WTC11 (cell line): ENCODE data around the gene KRTAP4-6. TPM values are rescaled to one million over a fixed set of nuclear protein-coding genes. Genes with fewer than 3 reads are reported as not detected.

Source experiments
- ATAC-seq: fragments of 200-7000 bp; cut with Tn5 transposase; 2 replicates; pipeline ENCODE4 v1.10.0; 2021; ENCODE audit warnings: mild to moderate bottlenecking, moderate library complexity
- CTCF ChIA-PET: fragments of 300-600 bp; sonication (Branson Sonifier 250); formaldehyde crosslinking; loops from one replicate; lab custom pipeline; 2021; ENCODE audit warnings: antibody characterized with exemption; lab: Charles Lee
- POLR2A ChIA-PET: fragments of 350-600 bp; sonication (Branson Sonifier 250); formaldehyde crosslinking; loops from one replicate; lab custom pipeline; 2021; ENCODE audit warnings: antibody characterized with exemption; lab: Charles Lee
- DNase-seq: peaks from one replicate; pipeline ENCODE4 v3.0.0; 2021; ENCODE audit warnings: low spot score
- H3K27ac Mint-ChIP-seq: 2 replicates; pipeline ENCODE4 v1.8.0; 2021; ENCODE audit warnings: mixed read lengths
- H3K27me3 Mint-ChIP-seq: 2 replicates; pipeline ENCODE4 v1.8.0; 2021; ENCODE audit warnings: low read depth, mild to moderate bottlenecking, moderate library complexity, mixed read lengths
- H3K36me3 Mint-ChIP-seq: 2 replicates; pipeline ENCODE4 v1.8.0; 2021; ENCODE audit warnings: mixed read lengths
- H3K4me1 Mint-ChIP-seq: 2 replicates; pipeline ENCODE4 v1.8.0; 2022; ENCODE audit warnings: mixed read lengths
- H3K4me3 Mint-ChIP-seq: 2 replicates; pipeline ENCODE4 v1.8.0; 2021; ENCODE audit warnings: mild to moderate bottlenecking, moderate library complexity, mixed read lengths
- H3K9me3 Mint-ChIP-seq: 2 replicates; pipeline ENCODE4 v1.8.0; 2021; ENCODE audit warnings: mixed read lengths
- AFF4 ChIP-seq: sonication (generic); formaldehyde crosslinking; IDR thresholded peaks from 2 replicates; pipeline ENCODE4 v1.8.1; 2023; ENCODE audit warnings: mild to moderate bottlenecking, missing genetic modification reagents, borderline replicate concordance
- E2F1 ChIP-seq: sonication (generic); formaldehyde crosslinking; IDR thresholded peaks from 2 replicates; pipeline ENCODE4 v1.8.0; 2022; ENCODE audit warnings: mild to moderate bottlenecking, missing genetic modification reagents
- E2F4 ChIP-seq: sonication (generic); formaldehyde crosslinking; IDR thresholded peaks from 2 replicates; pipeline ENCODE4 v1.8.1; 2022; ENCODE audit warnings: low read depth, mild to moderate bottlenecking, moderate library complexity, missing genetic modification reagents, borderline replicate concordance
- E2F5 ChIP-seq: sonication (generic); formaldehyde crosslinking; IDR thresholded peaks from 2 replicates; pipeline ENCODE4 v1.8.1; 2022; ENCODE audit warnings: mild to moderate bottlenecking, moderate library complexity, missing genetic modification reagents
- FOXJ3 ChIP-seq: sonication (generic); formaldehyde crosslinking; IDR thresholded peaks from 2 replicates; pipeline ENCODE4 v1.9.0; 2021; ENCODE audit warnings: missing genetic modification reagents, mild to moderate bottlenecking, borderline replicate concordance
- FOXP4 ChIP-seq: sonication (generic); formaldehyde crosslinking; IDR thresholded peaks from 2 replicates; pipeline ENCODE4 v1.8.0; 2022; ENCODE audit warnings: mild to moderate bottlenecking, missing genetic modification reagents
- HMGXB4 ChIP-seq: sonication (generic); formaldehyde crosslinking; IDR thresholded peaks from 2 replicates; pipeline ENCODE4 v1.8.1; 2023; ENCODE audit warnings: mild to moderate bottlenecking, moderate library complexity, missing genetic modification reagents
- MLX ChIP-seq: sonication (generic); formaldehyde crosslinking; IDR thresholded peaks from 2 replicates; pipeline ENCODE4 v1.8.1; 2023; ENCODE audit warnings: mild to moderate bottlenecking, missing genetic modification reagents, moderate library complexity
- NFATC4 ChIP-seq: fragments of 250-450 bp; sonication (Bioruptor Pico); IDR thresholded peaks from 2 replicates; pipeline ENCODE4 v1.9.0; 2021; ENCODE audit warnings: mild to moderate bottlenecking
- SMAD4 ChIP-seq: sonication (generic); formaldehyde crosslinking; IDR thresholded peaks from 2 replicates; pipeline ENCODE4 v1.8.0; 2022; ENCODE audit warnings: mild to moderate bottlenecking, missing genetic modification reagents
- SOX15 ChIP-seq: fragments of 250-450 bp; sonication (Bioruptor Pico); IDR thresholded peaks from 2 replicates; pipeline ENCODE4 v1.9.0; 2021; ENCODE audit warnings: mild to moderate bottlenecking
- STAT6 ChIP-seq: sonication (generic); formaldehyde crosslinking; conservative IDR thresholded peaks from 2 replicates; pipeline ENCODE4 v1.8.1; 2023; ENCODE audit warnings: mild to moderate bottlenecking, low read depth, missing genetic modification reagents, moderate library complexity
- TEAD1 ChIP-seq: sonication (generic); formaldehyde crosslinking; IDR thresholded peaks from 2 replicates; pipeline ENCODE4 v1.8.0; 2022; ENCODE audit warnings: mild to moderate bottlenecking, missing genetic modification reagents
- ZNF219 ChIP-seq: sonication (generic); formaldehyde crosslinking; IDR thresholded peaks from 2 replicates; pipeline ENCODE4 v1.8.0; 2023; ENCODE audit warnings: missing genetic modification reagents, mild to moderate bottlenecking, borderline replicate concordance
- ZNF416 ChIP-seq: fragments of 250-450 bp; sonication (Bioruptor Pico); IDR thresholded peaks from 2 replicates; pipeline ENCODE4 v1.9.0; 2021; ENCODE audit warnings: mild to moderate bottlenecking, inconsistent platforms
- ZNF425 ChIP-seq: fragments of 250-450 bp; sonication (Bioruptor Pico); conservative IDR thresholded peaks from 2 replicates; pipeline ENCODE4 v1.9.0; 2021; ENCODE audit warnings: mild to moderate bottlenecking
- ZSCAN18 ChIP-seq: fragments of 250-450 bp; sonication (Bioruptor Pico); IDR thresholded peaks from 2 replicates; pipeline ENCODE4 v2.1.2; 2022; ENCODE audit warnings: mild to moderate bottlenecking, moderate library complexity
- total RNA-seq: library from RNA; stranded (reverse); gene quantifications from 3 replicates; pipeline ENCODE4 v1.2.3, GENCODE V29; 2021

Gene KRTAP4-6
- total RNA-seq, 1 experiment from 2014 or later: not detected

- TF ChIP-seq AFF4 (CRISPR knock-in tag) (no peak), SOX15 (no peak)
These were observed 11.2 kb upstream of the KRTAP4-6 start (continued) for GRCh38 chr17:41151525-41151924.

- Mint-ChIP-seq H3K4me1 (peaks cover 8% of the 10 kb centered on the region; the same call in 1 of the 2 replicates), H3K36me3 (peaks cover 2% of the 10 kb centered on the region), H3K27ac (no peak overlapping the region), H3K4me3 (no peak overlapping the region), H3K9me3 (peaks cover 14% of the 10 kb centered on the region), H3K27me3 (no peaks in the 10 kb centered on the region)
- POLR2A ChIA-PET: no interaction called here
- DNase-seq (no peak), ATAC-seq (no peak)
- CTCF ChIA-PET: no interaction called here
- TF ChIP-seq ZNF425 (no peak), NFATC4 (CRISPR knock-in tag) (no peak), ZNF219 (CRISPR knock-in tag) (no peak), ZNF416 (no peak), MLX (no peak), ZSCAN18 (CRISPR knock-in tag) (no peak), TEAD1 (CRISPR knock-in tag) (no peak), E2F4 (CRISPR knock-in tag) (no peak), SMAD4 (CRISPR knock-in tag) (no peak), E2F5 (CRISPR knock-in tag) (no peak), HMGXB4 (CRISPR knock-in tag) (no peak), FOXJ3 (no peak), E2F1 (CRISPR knock-in tag) (no peak), STAT6 (no peak), FOXP4 (CRISPR knock-in tag) (no peak)
These were observed 9.7 kb upstream of the KRTAP4-6 start for GRCh38 chr17:41150026-41150425.
